Measurements from ENCODE around the gene AGPAT2. TPM values are rescaled to one million over a fixed set of nuclear protein-coding genes. Genes with fewer than 3 reads are reported as not detected.
"Not testable (repeated sequence)": the region's sequence is repeated elsewhere in the genome, so short reads cannot be mapped to it uniquely, and the experiment has no call there.

AGPAT2 gene
- total RNA-seq, 1 donor from 2014 or later, result 47.8 TPM

DNA sequence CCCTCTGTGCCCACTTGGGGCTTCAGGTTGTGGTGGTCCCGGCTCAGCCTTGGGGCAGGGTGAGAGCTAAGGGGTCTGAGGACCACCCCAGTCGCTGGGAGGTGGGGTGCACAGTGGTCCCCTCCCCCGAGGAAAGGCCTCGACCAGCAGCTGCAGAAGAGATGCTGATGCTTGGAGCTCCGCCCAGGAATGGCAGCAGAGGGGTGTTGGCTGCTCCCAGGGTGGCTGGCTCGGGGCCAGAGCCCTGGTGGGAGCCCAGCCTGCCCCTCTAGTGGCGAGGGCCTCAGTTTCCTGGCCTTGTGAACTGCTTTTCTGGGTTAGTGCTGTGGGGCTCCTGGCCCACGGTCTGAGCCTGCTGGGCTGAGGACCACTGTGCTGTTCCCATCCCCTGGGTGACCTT lies 26.3 kb upstream of the AGPAT2 start:
- Mint-ChIP-seq H3K4me3 (peak overlapping the region; percentile 83), H3K4me1 (ENCODE audit: unreplicated experiment) (peaks cover 4% of the 10 kb centered on the region), H3K27ac (no peak overlapping the region), H3K27me3 (no peaks in the 10 kb centered on the region), H3K9me3 (no peaks in the 10 kb centered on the region), H3K36me3 (peaks cover 3% of the 10 kb centered on the region)
- DNase-seq (ENCODE audit: extremely low spot score, unreplicated experiment), result no peak
- TF ChIP-seq, protein P1, sequence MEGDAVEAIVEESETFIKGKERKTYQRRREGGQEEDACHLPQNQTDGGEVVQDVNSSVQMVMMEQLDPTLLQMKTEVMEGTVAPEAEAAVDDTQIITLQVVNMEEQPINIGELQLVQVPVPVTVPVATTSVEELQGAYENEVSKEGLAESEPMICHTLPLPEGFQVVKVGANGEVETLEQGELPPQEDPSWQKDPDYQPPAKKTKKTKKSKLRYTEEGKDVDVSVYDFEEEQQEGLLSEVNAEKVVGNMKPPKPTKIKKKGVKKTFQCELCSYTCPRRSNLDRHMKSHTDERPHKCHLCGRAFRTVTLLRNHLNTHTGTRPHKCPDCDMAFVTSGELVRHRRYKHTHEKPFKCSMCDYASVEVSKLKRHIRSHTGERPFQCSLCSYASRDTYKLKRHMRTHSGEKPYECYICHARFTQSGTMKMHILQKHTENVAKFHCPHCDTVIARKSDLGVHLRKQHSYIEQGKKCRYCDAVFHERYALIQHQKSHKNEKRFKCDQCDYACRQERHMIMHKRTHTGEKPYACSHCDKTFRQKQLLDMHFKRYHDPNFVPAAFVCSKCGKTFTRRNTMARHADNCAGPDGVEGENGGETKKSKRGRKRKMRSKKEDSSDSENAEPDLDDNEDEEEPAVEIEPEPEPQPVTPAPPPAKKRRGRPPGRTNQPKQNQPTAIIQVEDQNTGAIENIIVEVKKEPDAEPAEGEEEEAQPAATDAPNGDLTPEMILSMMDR (conservative IDR thresholded peaks at IDR 0.05), result no peak

DNA sequence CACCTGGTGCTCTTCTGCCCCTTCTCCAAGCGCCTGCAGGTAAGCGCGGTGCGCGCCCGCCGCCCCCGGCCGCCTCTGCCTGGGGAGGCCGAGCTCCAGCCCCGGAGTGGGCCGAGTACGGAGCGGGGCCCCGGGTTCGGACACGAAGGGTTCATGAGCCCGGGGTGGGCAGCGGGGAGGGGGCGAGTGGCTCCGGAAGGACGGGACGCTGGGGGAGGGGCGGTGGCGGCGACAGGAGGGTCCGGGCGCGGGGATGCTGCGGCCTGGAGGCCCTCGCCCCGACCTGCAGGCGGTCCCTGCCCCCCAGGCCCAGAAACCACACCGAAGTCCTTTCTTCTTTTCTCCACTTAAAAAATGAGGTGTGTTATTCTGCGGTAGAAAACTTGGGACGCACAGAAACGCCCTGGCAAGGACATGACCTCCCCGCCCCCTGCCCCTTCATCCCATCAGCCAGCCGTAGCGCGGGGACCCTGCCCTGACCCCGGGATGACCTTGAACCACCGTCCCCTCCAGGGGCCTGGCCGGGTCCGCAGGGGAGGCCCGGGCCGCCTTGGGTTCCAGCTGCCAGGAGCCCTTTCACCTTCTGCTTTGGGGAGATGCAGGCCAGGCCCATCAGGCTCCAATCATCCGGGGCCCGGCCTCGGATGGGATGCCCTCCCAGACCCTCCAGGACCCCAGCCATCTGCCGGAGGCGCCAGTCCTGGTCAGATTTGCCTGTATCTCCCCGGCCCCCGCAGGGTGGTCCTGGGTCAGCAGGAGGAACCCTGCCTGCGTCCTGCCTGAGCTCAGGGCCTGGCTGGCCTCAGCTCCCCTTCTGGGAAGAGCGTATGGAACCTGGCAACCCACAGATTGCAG lies 25.7 kb upstream of the AGPAT2 start:
- Mint-ChIP-seq H3K27ac (no peak overlapping the region), H3K9me3 (no peaks in the 10 kb centered on the region), H3K36me3 (peaks cover 3% of the 10 kb centered on the region), H3K4me1 (ENCODE audit: unreplicated experiment) (peaks cover 8% of the 10 kb centered on the region), H3K27me3 (no peaks in the 10 kb centered on the region), H3K4me3 (peak overlapping the region; percentile 83)
- TF ChIP-seq, protein P1 (conservative IDR thresholded peaks at IDR 0.05), result no peak
- no peak for DNase-seq (ENCODE audit: extremely low spot score, unreplicated experiment)

DNA sequence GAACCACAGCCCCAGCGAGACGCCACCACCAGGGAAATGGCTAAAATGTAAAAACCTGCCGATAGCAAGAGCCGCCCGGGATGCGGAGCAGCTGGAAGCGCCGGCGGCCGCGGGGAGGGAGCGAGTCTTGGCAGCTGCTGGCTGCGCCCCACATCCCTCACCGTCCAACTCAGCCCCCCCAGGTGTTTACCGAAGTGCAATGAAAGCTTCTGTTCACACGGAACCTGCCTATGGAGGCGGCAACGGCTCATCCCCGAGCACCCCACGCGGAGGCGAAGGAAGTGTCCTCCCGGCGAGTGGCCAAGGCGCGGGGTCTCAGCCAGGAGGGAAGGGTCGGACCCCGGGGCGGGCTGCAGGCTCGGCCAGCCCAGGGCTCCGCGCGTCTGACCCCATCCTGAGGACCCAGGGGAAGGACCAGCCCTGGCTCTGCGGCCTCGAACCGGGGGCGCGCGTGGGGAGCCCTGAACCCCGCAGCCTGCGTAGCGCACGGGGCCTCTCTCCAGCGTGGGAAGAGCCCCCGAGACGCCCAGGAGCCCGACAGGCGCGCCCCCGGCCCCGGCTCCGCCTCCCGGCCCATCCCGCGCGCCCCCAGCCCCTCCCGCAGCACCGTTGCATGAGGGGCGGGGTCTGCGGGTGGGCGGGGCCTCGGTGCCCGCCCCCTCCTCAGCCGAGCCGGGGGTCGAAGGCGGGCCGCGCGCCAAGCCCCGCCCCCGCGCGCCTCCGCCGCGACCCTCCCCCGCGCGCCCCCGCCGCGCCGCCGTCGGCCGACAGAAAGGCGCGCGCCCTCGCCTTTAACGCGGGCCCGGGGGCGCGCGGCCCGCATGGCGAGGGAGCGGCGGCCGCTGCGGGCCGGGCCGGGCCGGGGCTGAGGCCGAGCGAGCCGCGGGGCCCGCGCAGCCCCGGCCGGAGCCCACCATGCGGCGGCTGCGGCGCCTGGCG lies 24.8 kb upstream of the AGPAT2 start, which contains the start of gene DIPK1B:
Gene DIPK1B (plus strand): TSS at position 822 of the 939 bp plus-strand sequence. CDS start 94 bp downstream, at position 916.
- no peaks in the 10 kb centered on the region for H3K9me3 Mint-ChIP-seq
- no peak within 1 kb of the TSS for H3K27ac Mint-ChIP-seq
- H3K27me3 Mint-ChIP-seq, result no peaks in the 10 kb centered on the region
- peaks cover 3% of the 10 kb centered on the region for H3K36me3 Mint-ChIP-seq
- peaks cover 9% of the 10 kb centered on the region for H3K4me1 Mint-ChIP-seq (ENCODE audit: unreplicated experiment)
- peak within 1 kb of the TSS; percentile 87 for H3K4me3 Mint-ChIP-seq
- no peak for DNase-seq (ENCODE audit: extremely low spot score, unreplicated experiment)
- TF ChIP-seq, protein P1 (conservative IDR thresholded peaks at IDR 0.05), result peak; percentile 42

DNA sequence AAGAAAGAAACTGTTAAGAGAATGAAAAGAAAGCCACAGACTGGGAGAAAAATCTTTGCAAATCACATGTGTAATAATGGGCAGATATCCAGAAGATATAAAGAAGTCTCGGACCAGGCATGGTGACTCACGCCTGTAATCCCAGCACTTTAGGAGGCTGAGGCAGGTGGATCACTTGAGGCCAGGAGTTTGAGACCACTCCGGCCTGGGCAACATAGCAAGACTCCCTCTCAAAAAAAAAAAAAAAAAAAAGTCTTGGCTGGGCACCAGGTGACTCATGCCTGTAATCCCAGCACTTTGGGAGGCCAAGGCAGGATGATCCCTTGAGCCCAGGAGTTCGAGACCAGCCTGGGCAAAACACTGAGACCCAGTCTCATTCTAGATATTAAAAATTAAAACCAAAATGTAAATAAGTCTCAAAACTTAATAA lies 24.0 kb upstream of the AGPAT2 start:
- H3K4me3 Mint-ChIP-seq, result peak overlapping the region; percentile 87
- H3K9me3 Mint-ChIP-seq; H3K36me3 Mint-ChIP-seq; H3K27ac Mint-ChIP-seq; DNase-seq (ENCODE audit: extremely low spot score, unreplicated experiment); H3K27me3 Mint-ChIP-seq; H3K4me1 Mint-ChIP-seq (ENCODE audit: unreplicated experiment): not testable (repeated sequence)

DNA sequence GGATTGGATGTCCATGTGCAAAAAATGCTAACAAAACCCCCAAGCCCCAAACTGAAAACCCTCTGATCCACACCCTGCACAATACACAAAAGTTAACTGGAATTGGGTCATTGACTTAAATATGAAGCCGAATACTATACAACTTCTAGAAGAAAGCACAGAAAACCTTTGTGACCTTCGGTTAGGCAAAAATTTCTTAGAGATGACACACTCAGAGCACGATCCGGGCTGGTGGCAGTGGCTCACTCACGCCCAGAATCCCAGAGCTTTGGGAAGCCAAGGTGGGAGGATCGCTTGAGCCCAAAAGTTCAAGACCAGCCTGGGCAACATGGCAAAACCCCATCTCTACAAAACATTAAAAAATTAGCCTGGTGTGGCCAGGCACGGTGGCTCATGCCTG lies 23.3 kb upstream of the AGPAT2 start:
- Mint-ChIP-seq H3K27ac (no peak overlapping the region), H3K4me3 (no peak overlapping the region), H3K9me3 (no peaks in the 10 kb centered on the region), H3K36me3 (no peaks in the 10 kb centered on the region), H3K4me1 (ENCODE audit: unreplicated experiment) (peaks cover 5% of the 10 kb centered on the region), H3K27me3 (no peaks in the 10 kb centered on the region)
- TF ChIP-seq, protein P1 (conservative IDR thresholded peaks at IDR 0.05), result no peak
- DNase-seq (ENCODE audit: extremely low spot score, unreplicated experiment), result no peak
